Heart left ventricle (tissue), 16 donors: ENCODE data around the gene SEL1L2. TPM values are rescaled to one million over a fixed set of nuclear protein-coding genes. Genes with fewer than 3 reads are reported as not detected.
A peak's percentile ranks its signal among the peaks of the same experiment; 100 is the strongest.

Experiments
- ATAC-seq, 4 donors: fragments of 200-7000 bp; cut with Tn5 transposase; one replicate each; pipeline ENCODE4 v1.9.1; 2020 to 2022; ENCODE audit warnings: moderate library complexity in 4 of 4, mild to moderate bottlenecking in 3 of 4, moderate number of reproducible peaks in 1 of 4
- DNase-seq, 5 donors: peaks; one replicate each; pipeline ENCODE4 v3.0.0-alpha.2; 2020
- H3K27ac ChIP-seq, 12 donors: fragments of 200-600 bp; sonication (generic) in 4 of 12; one replicate each; pipeline versions ENCODE4 v1.5.0 to v1.8.0; 2016 to 2022; ENCODE audit warnings: mild to moderate bottlenecking in 2 of 12
- H3K27me3 ChIP-seq, 9 donors: fragments of 200-600 bp; sonication (generic) in 2 of 9; one replicate each; pipeline versions ENCODE4 v1.5.1 to v1.8.0; 2016 to 2022; ENCODE audit warnings: mild to moderate bottlenecking in 3 of 9
- H3K36me3 ChIP-seq, 9 donors: fragments of 200-600 bp; sonication (generic) in 2 of 9; one replicate each; pipeline versions ENCODE4 v1.5.0 to v1.8.0; 2018 to 2022; ENCODE audit warnings: mild to moderate bottlenecking in 2 of 9
- H3K4me1 ChIP-seq, 12 donors: fragments of 200-600 bp; sonication (generic) in 4 of 12; one replicate each; pipeline versions ENCODE4 v1.5.0 to v1.8.0; 2016 to 2022; ENCODE audit warnings: mild to moderate bottlenecking in 3 of 12
- H3K4me3 ChIP-seq, 12 donors: fragments of 200-600 bp; sonication (generic) in 4 of 12; one replicate each; pipeline versions ENCODE4 v1.5.0 to v1.8.0; 2017 to 2022; ENCODE audit warnings: mild to moderate bottlenecking in 9 of 12, moderate library complexity in 4 of 12
- H3K9me3 ChIP-seq, 12 donors: fragments of 200-600 bp; sonication (generic) in 4 of 12; one replicate each; pipeline versions ENCODE4 v1.5.0 to v1.8.0; 2016 to 2022; ENCODE audit warnings: mild to moderate bottlenecking in 1 of 12
- POLR2A ChIP-seq, 2 donors: fragments of 450-650 bp; IDR thresholded peaks; one replicate each; pipeline ENCODE4 v1.6.1; 2017; ENCODE audit warnings: antibody characterized with exemption in 2 of 2, mild to moderate bottlenecking in 2 of 2, moderate library complexity in 2 of 2
- WGBS, 4 donors: extraction: QIAGEN DNeasy Blood & Tissue Kit in 2 of 4; methylation state at CpG; one replicate each; pipeline versions ENCODE4 v1.1.5 to v1.1.7; 2013 to 2018; 5-methylcytosine and 5-hydroxymethylcytosine counted together
- intact Hi-C, 10 donors: fragments of 100-400 bp; cut with DNase I; formaldehyde crosslinking; loops; one replicate each; pipeline versions ENCODE4 v1.11.1 to v1.14.2; 2022
- polyA plus RNA-seq, 2 donors: library from polyadenylated mRNA; stranded (reverse); fragments of 200-250 nt; gene quantifications; one replicate each; pipeline ENCODE4 v1.2.3, GENCODE V29; 2013
- total RNA-seq, 9 donors: library from RNA; depleted of rRNA in 2 of 9; stranded (reverse); fragments of >200 nt in 2 of 9; fragmentation: NEBNext Ultra II Directional in 3 of 9; extraction: Animal tissue kit (Norgen Biotek cat#: 25700) in 3 of 9; gene quantifications; one replicate each; pipeline versions ENCODE4 v1.1.0 to v1.2.4, GENCODE V29; 2016 to 2023
- TF ChIP-seq, protein P1 (sequence below), 12 donors: fragments of 200-600 bp; sonication (generic) in 4 of 12; IDR thresholded peaks; one replicate each; pipeline versions ENCODE4 v1.5.0 to v1.8.0; 2018 to 2022; ENCODE audit warnings: antibody characterized with exemption in 12 of 12, mild to moderate bottlenecking in 5 of 12
- donor health status: ischemic (EF 13 %, LVEDD 7.1; RV severe dilation, severe dysfunction).
- donor health status: healthy with polysubstance abuse.
- donor health status: DM: no; HTN: yes; CAD: no.
- donor health status: DM: no; HTN: no; CAD: no.
- donor health status: ischemic (EF 25% LVEDD 6.9; RV normal size, moderate dysfunction).
- donor health status: ischemic (EF 25% LVEDD 5.7; RV mildly dilated, moderate dysfunction).
- donor health status: healthy.
- donor health status: DM: yes; HTN: yes; CAD: no.
- donor health status: ischemic (EF 35%, LVEDD 5.7; RV mildly dilated, moderate dysfunction).
- donor health status: nonischemic (EF 11% LVEDD 7.7; RV severe dilation, severe dysfunction).
- donor health status: DM: yes; HTN: yes; CAD: no.
- donor health status: PGD.
- donor health status: ischemic (EF 29% LVEDD 5.4; RV normal size, mild dysfunction).
- donor health status: nonischemic (EF 23%, LVEDD 6.1; RV moderate dilation, normal function).

Gene SEL1L2
- total and polyA plus RNA-seq, 11 donors = 0.59 to 10.5 (median 2.5) TPM; not detected in 1

DNA sequence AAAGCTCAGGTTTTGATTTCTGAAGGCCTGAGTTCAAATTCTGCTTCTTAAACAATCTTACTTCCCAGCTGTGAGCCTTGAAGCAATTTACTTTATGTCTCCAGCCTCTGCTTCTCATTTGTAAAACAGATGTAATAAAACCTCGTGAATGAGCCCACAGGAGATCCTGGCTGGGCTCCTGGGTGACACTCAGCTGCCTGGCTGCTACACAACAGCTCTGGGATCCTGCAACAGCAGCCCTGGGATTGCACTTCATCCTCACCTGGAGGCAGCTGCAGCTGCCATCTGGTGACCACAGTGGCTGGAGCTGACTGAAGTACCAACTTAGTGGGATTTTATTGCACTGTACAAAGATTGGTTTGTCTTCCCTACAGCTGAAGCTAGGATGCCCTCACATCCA is 107.0 kb downstream of the SEL1L2 start:
- no peaks in the 10 kb centered on the region for H3K9me3 ChIP-seq
- TF ChIP-seq POLR2A (IDR thresholded peaks at IDR 0.05) = no peak
- TF ChIP-seq, protein P1, sequence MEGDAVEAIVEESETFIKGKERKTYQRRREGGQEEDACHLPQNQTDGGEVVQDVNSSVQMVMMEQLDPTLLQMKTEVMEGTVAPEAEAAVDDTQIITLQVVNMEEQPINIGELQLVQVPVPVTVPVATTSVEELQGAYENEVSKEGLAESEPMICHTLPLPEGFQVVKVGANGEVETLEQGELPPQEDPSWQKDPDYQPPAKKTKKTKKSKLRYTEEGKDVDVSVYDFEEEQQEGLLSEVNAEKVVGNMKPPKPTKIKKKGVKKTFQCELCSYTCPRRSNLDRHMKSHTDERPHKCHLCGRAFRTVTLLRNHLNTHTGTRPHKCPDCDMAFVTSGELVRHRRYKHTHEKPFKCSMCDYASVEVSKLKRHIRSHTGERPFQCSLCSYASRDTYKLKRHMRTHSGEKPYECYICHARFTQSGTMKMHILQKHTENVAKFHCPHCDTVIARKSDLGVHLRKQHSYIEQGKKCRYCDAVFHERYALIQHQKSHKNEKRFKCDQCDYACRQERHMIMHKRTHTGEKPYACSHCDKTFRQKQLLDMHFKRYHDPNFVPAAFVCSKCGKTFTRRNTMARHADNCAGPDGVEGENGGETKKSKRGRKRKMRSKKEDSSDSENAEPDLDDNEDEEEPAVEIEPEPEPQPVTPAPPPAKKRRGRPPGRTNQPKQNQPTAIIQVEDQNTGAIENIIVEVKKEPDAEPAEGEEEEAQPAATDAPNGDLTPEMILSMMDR (IDR thresholded peaks at IDR 0.05) = no peak
- H3K4me1 ChIP-seq = no peaks in the 10 kb centered on the region
- H3K4me3 ChIP-seq = no peak overlapping the region
- H3K36me3 ChIP-seq = no peaks in the 10 kb centered on the region
- intact Hi-C loops = loop anchor here in 1 of 10 donors (10.0 kb wide), 1 partner anchor 49 kb away; no protein-coding TSS in a partner anchor
- DNase-seq (no peak), ATAC-seq (no peak)
- H3K27me3 ChIP-seq = no peaks in the 10 kb centered on the region
- no peak overlapping the region for H3K27ac ChIP-seq
- WGBS, 4 donors = 29 to 41% (median 38%) methylated on average over 1 of the region's 1 CpG

DNA sequence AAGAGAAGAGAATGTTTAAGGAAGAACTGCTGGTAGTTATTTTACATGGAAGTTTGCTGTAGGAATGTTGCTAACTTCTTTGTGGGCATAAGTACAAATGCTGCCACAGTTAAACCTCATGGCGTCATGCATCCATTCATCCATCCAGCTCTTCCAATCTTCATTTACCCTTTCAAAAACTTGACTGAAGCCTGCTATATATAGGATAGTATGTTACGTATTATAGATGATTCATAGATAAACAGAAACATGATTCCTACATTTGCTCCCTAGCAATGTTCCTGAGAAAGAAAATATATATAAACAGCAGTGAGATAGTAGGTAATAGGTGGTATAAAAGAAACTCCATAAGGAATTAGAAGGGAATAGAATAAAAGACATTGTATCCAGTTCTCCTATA is 111.8 kb downstream of the SEL1L2 start:
- H3K4me3 ChIP-seq = no peak overlapping the region
- TF ChIP-seq, protein P1 (IDR thresholded peaks at IDR 0.05) = no peak
- TF ChIP-seq POLR2A (IDR thresholded peaks at IDR 0.05) = no peak
- no peaks in the 10 kb centered on the region for H3K36me3 ChIP-seq
- intact Hi-C loops = no loop called here
- no peaks in the 10 kb centered on the region for H3K4me1 ChIP-seq
- no peaks in the 10 kb centered on the region for H3K27me3 ChIP-seq
- no peak for DNase-seq
- ATAC-seq = no peak
- no peaks in the 10 kb centered on the region for H3K9me3 ChIP-seq
- H3K27ac ChIP-seq = peak overlapping the region in 1 of 12 donors; percentile 44
- 87 to 95% (median 89%) methylated on average over 2 of the region's 2 CpGs for WGBS, 4 donors

DNA sequence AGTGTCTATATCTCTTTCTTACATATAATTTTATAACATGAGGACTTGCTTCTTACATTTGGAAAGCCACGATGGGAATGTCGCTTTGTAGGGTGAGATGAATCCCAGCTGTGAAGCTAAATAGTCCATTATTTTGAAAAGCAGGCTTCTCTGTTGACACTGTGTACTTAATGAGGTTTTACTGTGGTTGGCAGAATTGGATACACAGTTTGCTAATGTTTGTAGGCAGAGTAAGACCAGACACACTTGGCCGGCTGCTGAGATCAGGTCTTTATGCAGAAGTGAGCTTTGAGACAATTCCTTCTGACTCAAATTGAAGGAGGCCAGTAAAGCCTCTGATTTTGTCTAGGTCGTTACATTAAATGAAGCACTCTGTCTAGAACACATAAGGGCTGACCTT is 112.6 kb downstream of the SEL1L2 start:
- TF ChIP-seq, protein P1 (IDR thresholded peaks at IDR 0.05) = no peak
- TF ChIP-seq POLR2A (IDR thresholded peaks at IDR 0.05) = no peak
- no peak for DNase-seq
- H3K36me3 ChIP-seq = no peaks in the 10 kb centered on the region
- peak overlapping the region in 1 of 12 donors; percentile 44 for H3K27ac ChIP-seq
- H3K9me3 ChIP-seq = no peaks in the 10 kb centered on the region
- H3K4me3 ChIP-seq = no peak overlapping the region
- intact Hi-C loops = no loop called here
- no peak for ATAC-seq
- WGBS, 4 donors = 46 to 59% (median 54%) methylated on average over 4 of the region's 4 CpGs
- H3K27me3 ChIP-seq = no peaks in the 10 kb centered on the region
- H3K4me1 ChIP-seq = no peaks in the 10 kb centered on the region

DNA sequence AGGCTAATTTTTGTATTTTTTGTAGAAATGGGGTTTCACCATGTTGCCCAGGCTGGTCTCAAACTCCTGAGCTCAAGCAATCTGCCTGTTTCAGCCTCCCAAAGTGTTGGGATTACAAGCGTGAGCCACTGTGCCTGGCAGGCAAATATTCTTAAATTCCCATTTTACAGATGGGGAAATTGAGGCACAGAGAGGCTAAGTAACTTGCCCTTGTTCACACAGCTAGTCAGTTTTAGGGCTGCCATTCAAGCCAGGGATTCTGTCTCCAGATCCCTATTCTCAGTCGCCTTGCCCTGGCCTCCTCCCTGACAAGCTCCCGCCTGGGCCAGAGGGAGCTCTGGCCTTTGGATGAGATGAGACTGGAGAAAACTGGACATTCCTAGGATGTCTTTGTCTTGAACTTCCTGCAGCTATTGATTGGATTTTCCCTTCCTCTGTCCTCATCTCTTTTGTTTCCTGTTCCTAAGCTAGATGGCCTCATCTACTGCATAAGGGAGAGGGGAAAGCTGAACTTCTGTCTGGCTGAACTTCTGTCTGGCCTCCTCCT is 115.1 kb downstream of the SEL1L2 start:
- no peak for ATAC-seq
- intact Hi-C loops = no loop called here
- Histone ChIP-seq H3K27ac (peak overlapping the region in 1 of 12 donors; percentile 34), H3K27me3 (no peaks in the 10 kb centered on the region), H3K4me1 (peaks cover 0 to 2% (median 0%) of the 10 kb centered on the region in 12 donors), H3K4me3 (no peak overlapping the region), H3K9me3 (no peaks in the 10 kb centered on the region), H3K36me3 (no peaks in the 10 kb centered on the region)
- TF ChIP-seq, protein P1 (IDR thresholded peaks at IDR 0.05) = no peak
- no peak for TF ChIP-seq POLR2A (IDR thresholded peaks at IDR 0.05)
- WGBS, 4 donors = 65 to 84% (median 75%) methylated on average over 3 of the region's 3 CpGs
- no peak for DNase-seq
